CD14-positive monocyte (primary cell): ENCODE results near the gene FBN1. TPM values are rescaled to one million over a fixed set of nuclear protein-coding genes. Genes with fewer than 3 reads are reported as not detected.

Experiments
- DNase-seq, 3 donors: peaks; one replicate each; pipeline ENCODE4 v3.0.0-alpha.2; 2011 to 2022
- H2AFZ ChIP-seq: 2 replicates; pipeline ENCODE4 v1.6.0; 2012; ENCODE audit warnings: mild to moderate bottlenecking, low read depth, low read length, inconsistent platforms; ENCODE audit not compliant: insufficient read depth, poor library complexity, severe bottlenecking
- H3K27ac ChIP-seq, 2 donors: 1 replicate in 1 of 2; 2 replicates in 1 of 2; pipeline ENCODE4 v1.5.1; 2012 to 2013; ENCODE audit warnings: low read length in 2 of 2, control low read depth in 1 of 2, inconsistent platforms in 1 of 2, low read depth in 1 of 2, mild to moderate bottlenecking in 1 of 2
- H3K27me3 ChIP-seq, 2 donors: one replicate each; pipeline versions ENCODE4 v1.6.0 to v1.6.1; 2011 to 2013; ENCODE audit warnings: low read length in 2 of 2; ENCODE audit not compliant: control insufficient read depth in 2 of 2, insufficient read depth in 2 of 2
- H3K36me3 ChIP-seq, 2 donors: replicated peaks in 1 of 2; 1 replicate in 1 of 2; 2 replicates in 1 of 2; pipeline versions ENCODE4 v1.5.1 to v1.6.1; 2012 to 2013; ENCODE audit warnings: low read length in 2 of 2, control low read depth in 1 of 2, inconsistent platforms in 1 of 2, mild to moderate bottlenecking in 1 of 2; ENCODE audit not compliant: insufficient read depth in 2 of 2, control insufficient read depth in 1 of 2
- H3K4me1 ChIP-seq, 2 donors: 1 replicate in 1 of 2; 2 replicates in 1 of 2; pipeline versions ENCODE4 v1.5.1 to v1.6.1; 2012 to 2013; ENCODE audit warnings: low read length in 2 of 2, control low read depth in 1 of 2, inconsistent platforms in 1 of 2, mild to moderate bottlenecking in 1 of 2, moderate library complexity in 1 of 2; ENCODE audit not compliant: insufficient read depth in 2 of 2, control insufficient read depth in 1 of 2
- H3K4me2 ChIP-seq: replicated peaks from 2 replicates; pipeline ENCODE3; 2012; ENCODE audit warnings: low read length, moderate library complexity, mild to moderate bottlenecking; ENCODE audit not compliant: poor library complexity, severe bottlenecking; ENCODE audit errors: extremely low read depth
- H3K4me3 ChIP-seq, 3 experiments: fragments of 200-600 bp in 1 of 3; sonication (generic) in 1 of 3; replicated peaks in 1 of 3; 1 replicate in 2 of 3; 2 replicates in 1 of 3; pipeline ENCODE4 v1.5.1; 2011 to 2013; ENCODE audit warnings: low read length in 3 of 3, mild to moderate bottlenecking in 3 of 3, control low read depth in 2 of 3, low read depth in 2 of 3, inconsistent platforms in 1 of 3, moderate library complexity in 1 of 3
- H3K79me2 ChIP-seq: 2 replicates; pipeline ENCODE4 v1.6.0; 2012; ENCODE audit warnings: mild to moderate bottlenecking, control low read depth, inconsistent platforms, low read length, moderate library complexity; ENCODE audit not compliant: insufficient read depth
- H3K9ac ChIP-seq: 2 replicates; pipeline ENCODE4 v1.6.0; 2017; ENCODE audit warnings: low read length, mild to moderate bottlenecking; ENCODE audit not compliant: insufficient read depth, poor library complexity, severe bottlenecking
- H3K9me3 ChIP-seq, 2 donors: replicated peaks in 1 of 2; 1 replicate in 1 of 2; 2 replicates in 1 of 2; pipeline versions ENCODE4 v1.5.1 to v1.6.1; 2012 to 2013; ENCODE audit warnings: low read length in 2 of 2, control low read depth in 1 of 2; ENCODE audit not compliant: control insufficient read depth in 1 of 2, insufficient read depth in 1 of 2
- H4K20me1 ChIP-seq: 2 replicates; pipeline ENCODE4 v1.6.0; 2012; ENCODE audit warnings: mild to moderate bottlenecking, low read length, control low read depth, moderate library complexity; ENCODE audit not compliant: insufficient read depth
- H3K27ac Mint-ChIP-seq, 7 donors: one replicate each; pipeline ENCODE4 v1.8.0; 2020; ENCODE audit warnings: mild to moderate bottlenecking in 7 of 7, mixed read lengths in 7 of 7, moderate library complexity in 6 of 7, inconsistent platforms in 2 of 7
- H3K27me3 Mint-ChIP-seq, 3 donors: one replicate each; pipeline ENCODE4 v1.8.0; 2021 to 2022; ENCODE audit warnings: low read depth in 3 of 3, mild to moderate bottlenecking in 3 of 3, mixed read lengths in 3 of 3, moderate library complexity in 3 of 3, inconsistent platforms in 1 of 3
- H3K36me3 Mint-ChIP-seq, 2 donors: one replicate each; pipeline ENCODE4 v1.8.0; 2020; ENCODE audit warnings: mixed read lengths in 2 of 2, inconsistent platforms in 1 of 2, mild to moderate bottlenecking in 1 of 2
- H3K4me1 Mint-ChIP-seq: one replicate; pipeline ENCODE4 v1.8.0; 2020; ENCODE audit warnings: mild to moderate bottlenecking, mixed read lengths
- H3K4me3 Mint-ChIP-seq, 2 donors: one replicate each; pipeline ENCODE4 v1.8.0; 2020; ENCODE audit warnings: mild to moderate bottlenecking in 2 of 2, mixed read lengths in 2 of 2, moderate library complexity in 1 of 2
- H3K9me3 Mint-ChIP-seq, 7 donors: one replicate each; pipeline ENCODE4 v1.8.0; 2020 to 2022; ENCODE audit warnings: mixed read lengths in 7 of 7, mild to moderate bottlenecking in 6 of 7, moderate library complexity in 6 of 7, inconsistent platforms in 2 of 7
- CTCF ChIP-seq: fragments of 200-600 bp; IDR thresholded peaks from one replicate; pipeline ENCODE4 v1.8.0; 2022; ENCODE audit warnings: antibody characterized with exemption, mild to moderate bottlenecking
- WGBS: methylation state at CpG from one replicate; pipeline ENCODE4 v1.1.5; 2013; ENCODE audit warnings: missing lambda C conversion rate; ENCODE audit not compliant: insufficient coverage; 5-methylcytosine and 5-hydroxymethylcytosine counted together
- intact Hi-C, 2 donors: fragments of 100-400 bp; cut with micrococcal nuclease; formaldehyde crosslinking; loops; one replicate each; pipeline versions ENCODE4 v1.15.0 to v1.15.1; 2023
- polyA plus RNA-seq, 3 donors: library from polyadenylated mRNA; depleted of rRNA in 1 of 3; unstranded in 2 of 3; stranded (reverse) in 1 of 3; fragments of 300-500 nt in 2 of 3; fragments of >200 nt in 1 of 3; fragmentation: Illumina TruSeq in 2 of 3; gene quantifications; 1 replicate in 2 of 3; 2 replicates in 1 of 3; pipeline ENCODE4 v1.2.3, GENCODE V29; 2012 to 2021

The FBN1 gene
- polyA plus RNA-seq, 3 donors = 0.29 TPM; not detected in 2

GRCh38 chr15:48367483-48367882 is 278.0 kb downstream of the FBN1 start:
- Histone ChIP-seq H3K27me3 (peaks cover 0 to 2% of the 10 kb centered on the region in 2 donors), H3K9ac (no peak overlapping the region), H3K9me3 (no peaks in the 10 kb centered on the region), H3K4me3 (no peak overlapping the region), H2AFZ (no peak overlapping the region), H3K4me2 (no peak overlapping the region), H3K4me1 (no peaks in the 10 kb centered on the region), H3K79me2 (no peaks in the 10 kb centered on the region), H3K36me3 (no peaks in the 10 kb centered on the region), H3K27ac (no peak overlapping the region), H4K20me1 (no peaks in the 10 kb centered on the region)
- Mint-ChIP-seq H3K4me3 (no peak overlapping the region), H3K9me3 (no peaks in the 10 kb centered on the region), H3K36me3 (no peaks in the 10 kb centered on the region), H3K4me1 (peaks cover 8% of the 10 kb centered on the region), H3K27me3 (peaks cover 0 to 2% (median 0%) of the 10 kb centered on the region in 3 donors), H3K27ac (no peak overlapping the region)
- no peak for DNase-seq
- WGBS = 88% methylated on average over 1 of the region's 3 CpGs
- TF ChIP-seq CTCF = no peak
- intact Hi-C loops = no loop called here

GRCh38 chr15:48366584-48367312 is 278.8 kb downstream of the FBN1 start:
- Histone ChIP-seq H3K4me2 (no peak overlapping the region), H3K27ac (no peak overlapping the region), H3K4me1 (no peaks in the 10 kb centered on the region), H2AFZ (no peak overlapping the region), H3K36me3 (no peaks in the 10 kb centered on the region), H3K4me3 (no peak overlapping the region), H3K79me2 (no peaks in the 10 kb centered on the region), H3K9ac (no peak overlapping the region), H4K20me1 (no peaks in the 10 kb centered on the region), H3K27me3 (peaks cover 0 to 2% of the 10 kb centered on the region in 2 donors), H3K9me3 (no peaks in the 10 kb centered on the region)
- TF ChIP-seq CTCF = no peak
- intact Hi-C loops = no loop called here
- 100% methylated on average over 3 of the region's 4 CpGs for WGBS
- H3K36me3 Mint-ChIP-seq = no peaks in the 10 kb centered on the region
- H3K27ac Mint-ChIP-seq = no peak overlapping the region
- no peak overlapping the region for H3K4me3 Mint-ChIP-seq
- no peak for DNase-seq
- peaks cover 0 to 3% (median 0%) of the 10 kb centered on the region in 7 donors for H3K9me3 Mint-ChIP-seq
- peaks cover 0 to 2% (median 0%) of the 10 kb centered on the region in 3 donors for H3K27me3 Mint-ChIP-seq
- peaks cover 10% of the 10 kb centered on the region for H3K4me1 Mint-ChIP-seq
